Astrocyte of the hippocampus (primary cell): ENCODE results near the gene KIFC1.
"Not testable (repeated sequence)": the region's sequence is repeated elsewhere in the genome, so short reads cannot be mapped to it uniquely, and the experiment has no call there.

Experiments used
- DNase-seq: peaks from one replicate; pipeline ENCODE4 v3.0.0; 2011; ENCODE audit warnings: low read depth, low spot score

The KIFC1 gene

DNA sequence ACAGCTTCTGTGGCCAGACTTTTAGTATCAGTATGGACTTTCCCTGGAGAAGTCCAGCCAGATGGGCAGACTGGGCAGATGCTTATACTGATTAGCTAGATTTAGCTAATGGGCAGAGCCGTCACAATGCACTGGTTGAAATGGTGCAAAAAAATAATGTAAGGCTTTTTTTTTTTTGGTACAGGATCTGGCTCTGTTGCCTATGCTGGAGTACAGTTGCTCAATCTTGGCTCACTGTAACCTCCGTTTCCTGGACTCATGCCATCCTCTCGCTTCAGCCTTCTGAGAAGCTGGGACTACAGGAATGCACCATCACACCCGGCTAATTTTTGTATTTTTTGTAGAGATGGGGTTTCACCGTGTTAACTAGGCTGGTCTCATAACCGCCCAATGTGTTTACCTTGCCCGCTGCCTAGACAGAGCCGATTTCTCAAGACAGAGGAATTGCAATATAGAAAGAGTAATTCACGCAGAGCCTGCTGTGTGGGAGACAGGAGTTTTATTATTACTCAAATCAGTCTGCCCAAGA, 16.4 kb upstream of the KIFC1 start:
- peak; percentile 93 for DNase-seq

DNA sequence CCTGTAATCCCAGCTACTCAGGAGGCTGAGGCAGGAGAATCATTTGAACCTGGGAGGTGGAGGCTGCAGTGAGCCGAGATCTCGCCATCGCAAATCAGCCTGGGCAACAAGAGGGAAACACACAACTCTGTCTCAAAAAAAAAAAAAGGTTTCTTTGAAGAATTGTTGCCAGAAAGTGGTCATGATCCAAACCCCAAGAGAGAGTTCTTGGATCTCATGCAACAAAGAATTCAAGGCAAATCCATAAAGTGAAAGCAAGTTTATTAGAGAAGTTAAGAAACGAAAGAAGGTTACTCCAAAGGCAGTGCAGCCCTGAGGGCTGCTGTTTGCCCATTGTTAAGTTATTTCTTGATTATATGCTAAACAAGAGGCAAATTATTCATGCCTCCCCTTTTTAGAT, 14.5 kb upstream of the KIFC1 start:
- DNase-seq: no peak

DNA sequence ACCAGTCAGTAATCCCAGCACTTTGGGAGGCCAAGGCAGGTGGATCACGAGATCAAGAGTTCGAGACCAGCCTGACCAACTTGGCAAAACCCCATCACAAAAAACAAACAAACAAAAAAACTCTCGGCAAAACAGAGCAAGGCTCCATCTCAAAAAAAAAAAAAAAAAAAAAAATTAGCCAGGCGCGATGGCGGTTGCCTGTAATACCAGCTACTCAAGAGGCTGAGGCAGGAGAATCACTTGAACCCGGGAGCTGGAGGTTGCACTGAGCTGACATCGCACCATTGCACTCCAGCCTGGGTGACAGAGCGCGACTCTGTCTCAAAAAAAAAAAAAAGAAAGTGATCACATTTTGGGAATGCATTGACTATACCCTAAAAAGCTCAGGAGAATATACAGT, 12.4 kb upstream of the KIFC1 start:
- DNase-seq: not testable (repeated sequence)

- DNase-seq: no peak
These were observed 11.2 kb upstream of the KIFC1 start for GRCh38 chr6:33380272-33380981.

GRCh38 chr6:33383427-33384185, 8.0 kb upstream of the KIFC1 start:
- DNase-seq: no peak

- DNase-seq: peak; percentile 40
These were observed 7.0 kb upstream of the KIFC1 start for GRCh38 chr6:33384581-33385020.

DNA sequence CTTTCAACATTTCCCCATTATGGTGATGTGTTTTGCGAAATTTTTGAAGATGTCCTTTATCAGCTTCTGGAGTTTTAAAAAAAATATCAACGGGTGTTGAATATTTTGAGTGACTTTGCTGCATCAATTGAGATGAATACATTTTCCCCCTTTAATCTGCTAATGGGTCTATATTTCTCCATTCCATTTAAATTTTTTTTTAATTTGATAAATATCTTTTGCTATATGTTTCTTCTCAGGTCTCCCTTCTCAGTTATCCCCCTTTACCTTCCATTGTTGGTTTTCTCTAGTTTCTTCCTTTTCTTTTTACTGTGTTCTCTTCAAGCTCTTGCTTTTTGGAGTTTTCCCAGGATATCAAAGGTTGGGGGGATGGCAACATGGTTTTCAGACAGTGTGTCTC, 1.4 kb upstream of the KIFC1 start:
- no peak for DNase-seq

DNA sequence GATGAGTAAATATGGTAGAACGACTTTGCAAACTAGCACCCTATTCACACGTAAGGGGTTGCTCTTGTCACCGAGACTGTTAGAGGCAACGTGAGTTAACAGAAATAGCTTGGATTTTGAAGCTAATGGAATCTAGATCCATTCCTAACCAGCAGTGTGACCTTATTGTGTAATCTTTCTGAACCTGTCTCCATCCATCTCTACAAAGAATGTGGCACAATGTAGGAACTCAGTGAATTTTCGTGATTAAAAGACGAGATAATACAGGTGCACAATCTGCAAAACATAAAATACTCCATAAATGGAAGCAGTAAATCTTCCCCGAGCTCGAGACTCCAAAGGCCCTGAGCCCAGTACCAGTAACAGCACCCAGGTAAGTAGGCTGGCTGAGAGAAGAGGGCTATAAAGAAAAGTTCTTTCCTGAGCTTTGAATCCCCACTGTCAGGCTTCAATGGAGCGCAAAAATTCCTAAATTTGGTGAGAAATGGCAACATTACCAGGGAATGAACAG, 801 bp upstream of the KIFC1 start:
- DNase-seq: no peak

- peak; percentile 34 for DNase-seq
These were observed 435 bp downstream of the KIFC1 start for GRCh38 chr6:33391922-33392594.

DNA sequence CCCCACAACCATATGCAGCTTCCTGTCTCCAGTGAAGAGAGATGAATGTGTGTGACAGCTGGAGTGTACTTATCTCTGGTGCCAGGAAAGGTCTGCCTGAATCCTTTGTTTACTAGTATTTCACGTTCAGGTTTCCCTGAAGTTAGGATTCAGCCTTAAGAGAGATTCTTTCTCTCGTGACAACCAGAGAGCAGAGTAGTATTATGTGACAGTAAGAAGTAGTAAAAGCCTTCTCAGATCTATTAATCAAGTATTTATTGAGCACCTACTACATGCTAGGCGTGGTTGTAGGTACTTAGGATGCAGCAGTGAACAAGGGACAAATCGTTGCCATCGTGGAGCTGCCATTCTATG, 949 bp downstream of the KIFC1 start:
- no peak for DNase-seq

- DNase-seq: no peak
These were observed 1.4 kb downstream of the KIFC1 start for GRCh38 chr6:33392979-33393378.

- DNase-seq: no peak
These were observed 5.9 kb downstream of the KIFC1 start for GRCh38 chr6:33397541-33397940.

DNA sequence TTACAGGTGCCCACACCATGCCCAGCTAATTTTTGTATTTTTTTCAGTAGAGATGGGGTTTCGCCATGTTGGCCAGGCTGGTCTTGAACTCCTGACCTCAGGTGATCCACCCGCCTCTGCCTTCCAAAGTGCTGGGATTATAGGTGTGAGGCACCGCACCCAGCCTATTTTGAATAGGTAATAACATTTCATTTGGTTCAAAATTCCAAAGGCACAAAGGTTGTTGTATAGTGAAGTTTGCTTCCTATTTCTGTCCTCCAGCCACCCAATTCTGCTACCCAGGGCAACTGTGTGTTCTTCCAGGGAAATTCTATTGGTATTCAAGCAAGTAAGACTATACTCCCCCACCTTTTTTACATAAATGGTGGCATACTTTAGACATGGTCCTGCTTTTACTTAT, 7.0 kb downstream of the KIFC1 start:
- DNase-seq: not testable (repeated sequence)

DNA sequence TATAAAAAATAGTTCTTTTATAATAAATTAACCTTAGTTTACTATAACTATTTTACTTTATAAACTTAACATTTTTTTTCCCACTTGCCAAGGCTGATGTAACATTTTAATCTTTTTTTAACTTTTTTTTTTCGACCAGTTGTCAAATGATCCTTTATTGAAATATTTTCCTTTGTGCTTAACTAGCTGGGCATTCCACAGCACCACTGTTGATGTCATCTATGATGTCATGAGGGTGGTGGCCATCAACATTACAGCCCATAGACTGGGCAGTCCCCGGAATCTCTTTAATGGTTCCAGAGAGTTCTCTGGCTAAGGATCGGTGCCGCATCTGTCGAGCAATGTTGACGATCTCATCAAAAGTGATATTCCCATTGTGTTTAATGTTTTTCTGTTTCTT, 8.3 kb downstream of the KIFC1 start:
- not testable (repeated sequence) for DNase-seq

GRCh38 chr6:33404884-33405283, 13.3 kb downstream of the KIFC1 start:
- DNase-seq: no peak

- no peak for DNase-seq
These were observed 13.8 kb downstream of the KIFC1 start for GRCh38 chr6:33405386-33405940.

GRCh38 chr6:33406126-33406525, 14.5 kb downstream of the KIFC1 start:
- no peak for DNase-seq

GRCh38 chr6:33407132-33407718, 15.6 kb downstream of the KIFC1 start:
- DNase-seq: peak; percentile 59

GRCh38 chr6:33410050-33410710, 18.6 kb downstream of the KIFC1 start:
- DNase-seq: peak; percentile 100

- DNase-seq: no peak
These were observed 19.3 kb downstream of the KIFC1 start, which contains the start of gene PHF1 for GRCh38 chr6:33410711-33411631. Gene PHF1 (plus strand): TSS chr6:33411014. CDS start chr6:33412264, 1,250 bp downstream.
